CD14-positive monocyte (primary cell): ENCODE data around the gene GRID1. TPM values are rescaled to one million over a fixed set of nuclear protein-coding genes. Genes with fewer than 3 reads are reported as not detected.

Source experiments
- DNase-seq, 3 donors: peaks; one replicate each; pipeline ENCODE4 v3.0.0-alpha.2; 2011 to 2022
- H2AFZ ChIP-seq: 2 replicates; pipeline ENCODE4 v1.6.0; 2012; ENCODE audit warnings: mild to moderate bottlenecking, low read depth, low read length, inconsistent platforms; ENCODE audit not compliant: insufficient read depth, poor library complexity, severe bottlenecking
- H3K27ac ChIP-seq, 2 donors: 1 replicate in 1 of 2; 2 replicates in 1 of 2; pipeline ENCODE4 v1.5.1; 2012 to 2013; ENCODE audit warnings: low read length in 2 of 2, control low read depth in 1 of 2, inconsistent platforms in 1 of 2, low read depth in 1 of 2, mild to moderate bottlenecking in 1 of 2
- H3K27me3 ChIP-seq, 2 donors: one replicate each; pipeline versions ENCODE4 v1.6.0 to v1.6.1; 2011 to 2013; ENCODE audit warnings: low read length in 2 of 2; ENCODE audit not compliant: control insufficient read depth in 2 of 2, insufficient read depth in 2 of 2
- H3K36me3 ChIP-seq, 2 donors: replicated peaks in 1 of 2; 1 replicate in 1 of 2; 2 replicates in 1 of 2; pipeline versions ENCODE4 v1.5.1 to v1.6.1; 2012 to 2013; ENCODE audit warnings: low read length in 2 of 2, control low read depth in 1 of 2, inconsistent platforms in 1 of 2, mild to moderate bottlenecking in 1 of 2; ENCODE audit not compliant: insufficient read depth in 2 of 2, control insufficient read depth in 1 of 2
- H3K4me1 ChIP-seq, 2 donors: 1 replicate in 1 of 2; 2 replicates in 1 of 2; pipeline versions ENCODE4 v1.5.1 to v1.6.1; 2012 to 2013; ENCODE audit warnings: low read length in 2 of 2, control low read depth in 1 of 2, inconsistent platforms in 1 of 2, mild to moderate bottlenecking in 1 of 2, moderate library complexity in 1 of 2; ENCODE audit not compliant: insufficient read depth in 2 of 2, control insufficient read depth in 1 of 2
- H3K4me2 ChIP-seq: replicated peaks from 2 replicates; pipeline ENCODE3; 2012; ENCODE audit warnings: low read length, moderate library complexity, mild to moderate bottlenecking; ENCODE audit not compliant: poor library complexity, severe bottlenecking; ENCODE audit errors: extremely low read depth
- H3K4me3 ChIP-seq, 3 experiments: fragments of 200-600 bp in 1 of 3; sonication (generic) in 1 of 3; replicated peaks in 1 of 3; 1 replicate in 2 of 3; 2 replicates in 1 of 3; pipeline ENCODE4 v1.5.1; 2011 to 2013; ENCODE audit warnings: low read length in 3 of 3, mild to moderate bottlenecking in 3 of 3, control low read depth in 2 of 3, low read depth in 2 of 3, inconsistent platforms in 1 of 3, moderate library complexity in 1 of 3
- H3K79me2 ChIP-seq: 2 replicates; pipeline ENCODE4 v1.6.0; 2012; ENCODE audit warnings: mild to moderate bottlenecking, control low read depth, inconsistent platforms, low read length, moderate library complexity; ENCODE audit not compliant: insufficient read depth
- H3K9ac ChIP-seq: 2 replicates; pipeline ENCODE4 v1.6.0; 2017; ENCODE audit warnings: low read length, mild to moderate bottlenecking; ENCODE audit not compliant: insufficient read depth, poor library complexity, severe bottlenecking
- H3K9me3 ChIP-seq, 2 donors: replicated peaks in 1 of 2; 1 replicate in 1 of 2; 2 replicates in 1 of 2; pipeline versions ENCODE4 v1.5.1 to v1.6.1; 2012 to 2013; ENCODE audit warnings: low read length in 2 of 2, control low read depth in 1 of 2; ENCODE audit not compliant: control insufficient read depth in 1 of 2, insufficient read depth in 1 of 2
- H4K20me1 ChIP-seq: 2 replicates; pipeline ENCODE4 v1.6.0; 2012; ENCODE audit warnings: mild to moderate bottlenecking, low read length, control low read depth, moderate library complexity; ENCODE audit not compliant: insufficient read depth
- H3K27ac Mint-ChIP-seq, 7 donors: one replicate each; pipeline ENCODE4 v1.8.0; 2020; ENCODE audit warnings: mild to moderate bottlenecking in 7 of 7, mixed read lengths in 7 of 7, moderate library complexity in 6 of 7, inconsistent platforms in 2 of 7
- H3K27me3 Mint-ChIP-seq, 3 donors: one replicate each; pipeline ENCODE4 v1.8.0; 2021 to 2022; ENCODE audit warnings: low read depth in 3 of 3, mild to moderate bottlenecking in 3 of 3, mixed read lengths in 3 of 3, moderate library complexity in 3 of 3, inconsistent platforms in 1 of 3
- H3K36me3 Mint-ChIP-seq, 2 donors: one replicate each; pipeline ENCODE4 v1.8.0; 2020; ENCODE audit warnings: mixed read lengths in 2 of 2, inconsistent platforms in 1 of 2, mild to moderate bottlenecking in 1 of 2
- H3K4me1 Mint-ChIP-seq: one replicate; pipeline ENCODE4 v1.8.0; 2020; ENCODE audit warnings: mild to moderate bottlenecking, mixed read lengths
- H3K4me3 Mint-ChIP-seq, 2 donors: one replicate each; pipeline ENCODE4 v1.8.0; 2020; ENCODE audit warnings: mild to moderate bottlenecking in 2 of 2, mixed read lengths in 2 of 2, moderate library complexity in 1 of 2
- H3K9me3 Mint-ChIP-seq, 7 donors: one replicate each; pipeline ENCODE4 v1.8.0; 2020 to 2022; ENCODE audit warnings: mixed read lengths in 7 of 7, mild to moderate bottlenecking in 6 of 7, moderate library complexity in 6 of 7, inconsistent platforms in 2 of 7
- CTCF ChIP-seq: fragments of 200-600 bp; IDR thresholded peaks from one replicate; pipeline ENCODE4 v1.8.0; 2022; ENCODE audit warnings: antibody characterized with exemption, mild to moderate bottlenecking
- WGBS: methylation state at CpG from one replicate; pipeline ENCODE4 v1.1.5; 2013; ENCODE audit warnings: missing lambda C conversion rate; ENCODE audit not compliant: insufficient coverage; 5-methylcytosine and 5-hydroxymethylcytosine counted together
- intact Hi-C, 2 donors: fragments of 100-400 bp; cut with micrococcal nuclease; formaldehyde crosslinking; loops; one replicate each; pipeline versions ENCODE4 v1.15.0 to v1.15.1; 2023
- polyA plus RNA-seq, 3 donors: library from polyadenylated mRNA; depleted of rRNA in 1 of 3; unstranded in 2 of 3; stranded (reverse) in 1 of 3; fragments of 300-500 nt in 2 of 3; fragments of >200 nt in 1 of 3; fragmentation: Illumina TruSeq in 2 of 3; gene quantifications; 1 replicate in 2 of 3; 2 replicates in 1 of 3; pipeline ENCODE4 v1.2.3, GENCODE V29; 2012 to 2021

Gene GRID1
- polyA plus RNA-seq, 3 donors: not detected

DNA sequence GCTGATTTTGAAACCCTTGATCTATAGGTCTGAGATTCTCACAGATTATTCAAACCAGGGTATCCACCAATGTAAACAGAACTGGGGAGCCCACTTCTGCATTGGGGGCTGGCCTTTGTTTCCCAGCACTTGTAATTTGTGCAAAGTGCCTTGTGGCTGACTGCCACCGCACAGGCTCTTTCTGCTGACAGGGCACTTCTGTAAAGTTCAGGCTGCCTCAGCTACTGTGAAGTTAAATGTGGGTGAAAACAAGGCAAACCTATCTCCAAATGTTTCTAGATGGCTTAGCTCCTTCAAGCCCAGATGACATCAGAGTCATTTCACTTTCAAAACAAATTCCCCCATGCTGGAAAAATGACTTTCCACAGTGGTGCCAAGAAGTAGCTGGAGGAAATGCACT is 54.7 kb downstream of the GRID1 start:
- TF ChIP-seq CTCF: no peak
- no CpG with 5 or more reads among the region's 1 CpG for WGBS
- peaks cover 0 to 2% (median 0%) of the 10 kb centered on the region in 7 donors for H3K9me3 Mint-ChIP-seq
- Histone ChIP-seq H3K27ac (no peak overlapping the region), H3K27me3 (no peaks in the 10 kb centered on the region), H3K79me2 (no peaks in the 10 kb centered on the region), H3K9me3 (no peaks in the 10 kb centered on the region), H2AFZ (no peak overlapping the region), H3K4me1 (no peaks in the 10 kb centered on the region), H3K4me2 (no peak overlapping the region), H4K20me1 (no peaks in the 10 kb centered on the region), H3K36me3 (no peaks in the 10 kb centered on the region), H3K4me3 (no peak overlapping the region), H3K9ac (no peak overlapping the region)
- intact Hi-C loops: no loop called here
- no peaks in the 10 kb centered on the region for H3K4me1 Mint-ChIP-seq
- DNase-seq: no peak
- no peaks in the 10 kb centered on the region for H3K36me3 Mint-ChIP-seq
- no peak overlapping the region for H3K4me3 Mint-ChIP-seq
- H3K27ac Mint-ChIP-seq: no peak overlapping the region
- H3K27me3 Mint-ChIP-seq: peaks cover 6 to 7% (median 6%) of the 10 kb centered on the region in 3 donors

DNA sequence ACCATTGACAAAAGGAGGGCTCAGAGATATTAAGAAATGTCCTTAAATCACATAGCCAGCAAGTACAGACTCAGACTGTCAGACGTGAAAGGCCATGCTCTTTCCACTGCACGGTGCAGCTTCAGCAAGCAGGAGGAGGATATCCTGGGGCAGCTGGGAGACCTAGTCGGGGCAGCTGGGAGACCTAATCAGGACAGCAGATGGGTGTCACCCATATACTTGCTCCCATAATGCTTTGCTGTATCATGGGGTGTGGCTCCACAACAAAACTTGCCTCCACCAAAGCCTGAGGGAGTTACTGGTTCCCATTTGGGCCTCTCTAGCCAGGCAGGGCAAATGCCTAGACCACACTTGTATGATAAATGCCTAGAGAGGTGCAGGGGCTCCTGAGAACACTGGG is 55.4 kb downstream of the GRID1 start:
- 73% methylated on average over 3 of the region's 3 CpGs for WGBS
- Histone ChIP-seq H3K4me2 (no peak overlapping the region), H3K9ac (no peak overlapping the region), H4K20me1 (no peaks in the 10 kb centered on the region), H3K79me2 (no peaks in the 10 kb centered on the region), H3K27me3 (no peaks in the 10 kb centered on the region), H3K4me3 (no peak overlapping the region), H3K9me3 (no peaks in the 10 kb centered on the region), H2AFZ (no peak overlapping the region), H3K4me1 (no peaks in the 10 kb centered on the region), H3K27ac (no peak overlapping the region), H3K36me3 (no peaks in the 10 kb centered on the region)
- no peaks in the 10 kb centered on the region for H3K4me1 Mint-ChIP-seq
- H3K4me3 Mint-ChIP-seq: no peak overlapping the region
- no peak for DNase-seq
- H3K27ac Mint-ChIP-seq: no peak overlapping the region
- peaks cover 0 to 2% (median 0%) of the 10 kb centered on the region in 7 donors for H3K9me3 Mint-ChIP-seq
- H3K27me3 Mint-ChIP-seq: peaks cover 6% of the 10 kb centered on the region in 3 donors
- intact Hi-C loops: no loop called here
- no peak for TF ChIP-seq CTCF
- H3K36me3 Mint-ChIP-seq: no peaks in the 10 kb centered on the region
